HG03521 (cell line): ENCODE results near the gene SCLT1.
A peak's percentile ranks its signal among the peaks of the same experiment; 100 is the strongest.

Source experiments
- ATAC-seq: cut with Tn5 transposase; IDR thresholded peaks from one replicate; pipeline ENCODE4 v1.9.1; 2021; ENCODE audit warnings: mild to moderate bottlenecking, moderate library complexity; ENCODE audit not compliant: unreplicated experiment

Gene SCLT1

GRCh38 chr4:128877934-128878333 is 215.4 kb downstream of the SCLT1 start:
- ATAC-seq: no peak

GRCh38 chr4:128876200-128876599 is 217.1 kb downstream of the SCLT1 start:
- ATAC-seq: no peak

- no peak for ATAC-seq
Observed at GRCh38 chr4:128871948-128872347, 221.4 kb downstream of the SCLT1 start.

- no peak for ATAC-seq
Observed at GRCh38 chr4:128869776-128870509, 223.4 kb downstream of the SCLT1 start.

- no peak for ATAC-seq
Observed at GRCh38 chr4:128868758-128869157, 224.6 kb downstream of the SCLT1 start.

- ATAC-seq: no peak
Observed at GRCh38 chr4:128866691-128867090, 226.6 kb downstream of the SCLT1 start.

GRCh38 chr4:128866269-128866668 is 227.1 kb downstream of the SCLT1 start:
- no peak for ATAC-seq

- no peak for ATAC-seq
Observed at GRCh38 chr4:128865132-128865531, 228.2 kb downstream of the SCLT1 start.

GRCh38 chr4:128863312-128864075 is 229.8 kb downstream of the SCLT1 start:
- no peak for ATAC-seq

GRCh38 chr4:128862608-128863311 is 230.6 kb downstream of the SCLT1 start:
- peak; percentile 38 for ATAC-seq

GRCh38 chr4:128861856-128862518 is 231.4 kb downstream of the SCLT1 start:
- no peak for ATAC-seq

- no peak for ATAC-seq
Observed at GRCh38 chr4:128859887-128860677, 233.3 kb downstream of the SCLT1 start.

- no peak for ATAC-seq
Observed at GRCh38 chr4:128858879-128859671, 234.3 kb downstream of the SCLT1 start.

- ATAC-seq: no peak
Observed at GRCh38 chr4:128856246-128856645, 237.1 kb downstream of the SCLT1 start.

- ATAC-seq: no peak
Observed at GRCh38 chr4:128855621-128856020, 237.7 kb downstream of the SCLT1 start.

GRCh38 chr4:128854433-128854832 is 238.9 kb downstream of the SCLT1 start:
- ATAC-seq: peak; percentile 45

GRCh38 chr4:128853741-128854140 is 239.6 kb downstream of the SCLT1 start:
- no peak for ATAC-seq

GRCh38 chr4:128850252-128850651 is 243.1 kb downstream of the SCLT1 start:
- no peak for ATAC-seq

- no peak for ATAC-seq
Observed at GRCh38 chr4:128848461-128848860, 244.9 kb downstream of the SCLT1 start.
